Subcutaneous adipose tissue (tissue), 4 donors: ENCODE measurements around the gene CHST11. TPM values are rescaled to one million over a fixed set of nuclear protein-coding genes. Genes with fewer than 3 reads are reported as not detected.

Experiments used
- CTCF ChIP-seq: fragments of 450-650 bp; IDR thresholded peaks from one replicate; pipeline ENCODE4 v1.5.1; 2016; ENCODE audit warnings: low read depth, mild to moderate bottlenecking, control low read depth, antibody characterized with exemption, moderate library complexity
- total RNA-seq, 4 donors: library from RNA; depleted of rRNA; stranded (reverse); fragments of >200 nt; gene quantifications; one replicate each; pipeline ENCODE4 v1.1.0, GENCODE V29; 2016

CHST11 gene
- total RNA-seq, 4 donors from 2014 or later, result 5.1 to 48.4 (median 9.3) TPM

- no peak for TF ChIP-seq CTCF
These were observed 153.9 kb downstream of the CHST11 start for GRCh38 chr12:104610513-104611235.

DNA sequence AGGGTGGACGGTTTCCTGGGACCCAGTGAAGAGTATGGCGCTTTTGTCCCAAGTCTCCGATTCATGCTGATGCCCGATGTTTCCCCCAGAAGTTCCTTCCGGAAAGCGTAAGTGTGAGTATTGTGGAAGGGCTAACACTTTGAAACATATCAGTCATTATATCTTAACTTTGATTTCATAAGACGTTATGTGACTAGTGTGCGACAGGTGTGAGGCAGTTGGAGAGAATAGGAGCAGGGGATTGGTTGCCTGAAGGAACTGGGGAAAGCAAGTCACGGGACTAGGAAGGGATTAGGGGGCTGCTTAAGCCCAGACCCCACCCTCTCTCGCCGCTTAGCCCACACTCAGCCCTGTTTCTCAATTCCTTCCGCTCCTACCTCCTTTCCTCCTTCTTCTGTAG is 154.9 kb downstream of the CHST11 start:
- no peak for TF ChIP-seq CTCF

DNA sequence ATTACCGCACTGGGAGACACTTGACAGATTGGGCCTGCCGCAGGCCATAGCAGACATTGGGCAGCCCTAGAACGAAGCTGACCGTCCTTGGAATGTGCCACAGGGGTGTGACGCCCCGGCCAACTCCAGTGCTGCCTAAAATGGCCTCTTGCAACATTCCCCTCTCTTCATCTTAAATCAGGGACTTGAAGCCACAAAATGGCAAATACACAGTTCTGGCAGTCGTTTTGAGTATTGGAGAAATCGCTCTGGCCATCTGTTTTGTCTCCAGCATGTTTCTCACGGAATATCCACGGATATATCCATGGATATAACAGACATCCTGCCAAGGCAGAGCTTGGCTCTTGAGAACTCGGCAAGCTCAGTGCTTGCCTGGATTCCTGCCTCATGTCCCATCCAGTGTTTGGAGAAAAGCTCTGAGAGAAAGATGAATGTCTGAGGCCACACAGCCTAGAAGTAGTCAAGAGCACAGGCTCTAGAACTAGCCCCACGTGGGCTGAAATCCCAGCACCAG is 158.4 kb downstream of the CHST11 start:
- TF ChIP-seq CTCF, result no peak

DNA sequence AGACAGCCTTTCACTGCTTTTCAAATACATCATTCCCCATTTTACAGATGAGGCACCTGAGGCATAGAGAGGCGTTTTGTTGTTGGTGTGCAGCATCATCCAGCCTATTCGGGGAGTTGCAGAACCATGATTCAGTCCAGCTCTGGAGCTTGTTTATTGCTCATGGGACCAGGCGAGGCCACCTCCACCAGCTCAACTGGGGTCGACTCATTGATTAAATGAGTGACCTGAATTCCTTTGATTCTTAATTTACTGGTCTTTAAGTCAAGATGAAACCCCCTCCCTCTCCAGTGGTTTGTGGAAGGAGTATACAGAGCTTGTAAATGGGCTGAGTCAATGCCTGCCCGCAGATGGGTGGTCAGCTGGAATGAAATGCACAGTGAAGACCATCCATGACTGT is 161.9 kb downstream of the CHST11 start:
- no peak for TF ChIP-seq CTCF

DNA sequence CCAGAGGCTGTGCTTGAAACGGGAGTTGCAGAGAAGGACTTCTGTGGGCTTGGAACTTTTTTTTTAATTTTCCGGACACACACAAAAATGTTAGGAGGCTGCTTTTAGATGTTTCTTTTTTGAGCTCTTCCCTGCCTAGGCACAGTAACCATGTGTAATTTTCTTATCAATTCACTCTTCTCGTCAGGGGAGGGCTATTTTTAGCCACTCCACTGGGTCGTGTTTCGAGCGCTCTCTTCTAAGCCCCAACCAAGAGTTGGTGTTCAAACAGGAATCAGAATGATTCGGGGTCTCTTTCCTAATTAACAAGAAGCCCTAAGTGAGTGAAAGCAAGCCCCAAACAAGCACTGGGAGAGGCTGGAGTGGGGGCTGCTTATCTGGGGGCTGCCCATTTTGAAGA is 162.6 kb downstream of the CHST11 start:
- TF ChIP-seq CTCF, result no peak

DNA sequence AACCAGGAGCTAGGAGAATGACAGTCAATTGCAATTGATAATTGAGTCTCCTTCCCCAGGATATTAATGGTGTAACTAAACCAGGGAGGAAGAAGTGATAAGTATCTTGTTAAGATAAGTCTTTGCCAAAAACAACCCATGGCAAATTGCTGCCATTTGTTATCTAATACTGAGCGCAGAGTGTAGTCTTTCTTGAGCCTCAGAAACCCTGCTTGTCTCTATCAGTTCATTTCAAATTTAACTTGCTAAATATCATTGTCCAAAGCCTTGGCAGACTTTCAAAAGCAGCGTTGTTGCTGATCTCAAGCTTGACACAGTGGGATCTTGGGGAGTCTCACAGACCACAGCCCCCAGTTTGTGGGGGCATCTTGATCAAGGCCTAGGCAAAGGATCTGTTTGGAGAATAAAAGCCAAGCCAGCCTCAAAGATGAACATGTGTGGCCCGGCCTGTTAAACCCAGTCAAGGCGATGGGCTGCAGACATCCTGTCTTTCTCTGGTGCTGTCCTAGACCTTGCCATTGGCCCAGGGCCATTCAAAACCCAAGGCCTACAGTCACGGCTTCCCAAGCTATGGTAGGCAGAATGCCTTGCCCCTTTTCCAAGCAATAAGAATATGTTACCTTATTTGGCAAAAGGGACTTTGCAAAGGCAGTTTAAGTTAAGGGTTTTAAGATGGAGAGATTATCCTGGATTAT is 164.2 kb downstream of the CHST11 start:
- TF ChIP-seq CTCF, result no peak

DNA sequence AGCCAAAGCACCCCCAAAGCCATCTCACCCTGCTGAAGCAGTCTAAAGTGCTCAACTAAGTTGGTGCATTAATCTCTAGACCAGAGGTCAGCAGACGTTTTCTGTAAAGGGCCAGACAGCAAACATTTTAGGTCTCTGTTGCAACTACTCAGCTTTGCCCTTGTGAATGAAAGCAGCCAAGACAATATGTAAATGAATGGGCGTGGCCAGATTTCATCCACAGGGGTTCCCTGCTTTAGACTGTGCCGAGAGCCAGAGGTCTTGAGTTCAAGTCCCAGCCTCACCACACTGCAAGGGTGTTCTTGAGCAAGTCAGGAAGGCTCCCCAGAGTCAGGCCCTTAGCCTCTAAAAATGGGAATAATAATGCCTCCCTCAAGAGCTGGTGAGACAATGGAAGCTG is 166.2 kb downstream of the CHST11 start:
- TF ChIP-seq CTCF, result no peak
